ENCODE results near the gene BABAM2.

BABAM2 gene

DNA sequence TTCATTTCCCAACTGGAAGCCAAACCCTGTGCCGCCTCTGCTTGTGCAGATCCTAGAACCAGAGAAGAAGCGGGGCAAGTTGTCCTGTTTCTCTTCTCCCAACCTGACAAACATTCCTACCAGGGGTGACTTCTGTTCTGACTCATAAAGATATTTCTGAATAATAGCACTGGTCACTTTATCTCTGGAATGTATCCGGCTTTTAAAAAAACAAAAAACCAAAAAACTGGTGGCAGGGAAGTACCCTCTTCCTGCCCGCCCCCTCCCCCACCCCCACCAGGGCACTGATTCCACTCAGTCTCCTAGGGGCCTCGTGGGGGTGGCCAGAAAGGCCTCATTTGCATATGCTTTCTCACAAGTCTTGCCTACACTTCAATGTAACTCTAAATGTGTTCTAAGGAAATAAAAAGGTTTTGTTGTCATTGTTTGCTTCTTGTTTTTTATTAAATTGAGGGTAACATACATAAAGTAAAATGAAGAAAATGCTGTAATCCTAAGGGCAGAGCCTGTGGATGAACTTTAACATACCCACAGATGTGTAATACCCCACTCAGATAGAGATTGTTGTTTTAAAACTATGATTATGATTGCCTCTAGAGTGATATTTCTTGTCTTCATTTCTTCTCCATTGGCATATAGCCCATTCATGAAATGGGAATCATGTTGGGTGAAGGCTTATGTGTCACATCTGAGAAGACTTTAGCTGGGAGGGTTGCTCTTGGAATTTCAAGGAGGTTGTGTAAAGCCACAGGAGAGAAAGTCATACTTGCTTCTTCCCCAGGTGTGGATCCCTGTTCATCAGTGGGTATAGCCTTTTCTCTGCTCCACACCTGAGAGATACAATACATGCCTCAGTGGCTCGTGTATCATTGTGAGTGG, 496.8 kb downstream of the BABAM2 start:
- TF ChIP-seq ZNF274 (IDR thresholded peaks at IDR 0.05; ENCODE audit: low read depth, low read length) = no peak
- no peak overlapping the region for H3K4me3 ChIP-seq (ENCODE audit: low read length)
